Stomach (tissue), 4 donors: ENCODE results near the gene SETX.

Experiments used
- CTCF ChIP-seq, 7 experiments: fragments of 450-650 bp in 4 of 7; fragments of 200-600 bp in 3 of 7; sonication (generic) in 3 of 7; IDR thresholded peaks; one replicate each; pipeline ENCODE4 v1.5.1; 2016 to 2019; ENCODE audit warnings: antibody characterized with exemption in 7 of 7, control low read depth in 2 of 7, mild to moderate bottlenecking in 1 of 7
- EP300 ChIP-seq: sonication (generic); formaldehyde crosslinking; IDR thresholded peaks from one replicate; pipeline ENCODE4 v1.6.1; 2017; ENCODE audit warnings: antibody characterized with exemption
- POLR2A ChIP-seq, 4 donors: fragments of 450-650 bp; IDR thresholded peaks; one replicate each; pipeline ENCODE4 v1.6.1; 2016; ENCODE audit warnings: antibody characterized with exemption in 4 of 4, control low read depth in 2 of 4, mild to moderate bottlenecking in 1 of 4, moderate library complexity in 1 of 4
- POLR2AphosphoS5 ChIP-seq, 3 donors: sonication (generic); formaldehyde crosslinking; IDR thresholded peaks; one replicate each; pipeline ENCODE4 v1.6.1; 2016; ENCODE audit warnings: antibody characterized with exemption in 3 of 3

GRCh38 chr9:132238026-132238972, 116.5 kb downstream of the SETX start:
- TF ChIP-seq CTCF (IDR thresholded peaks at IDR 0.05) (no peak), POLR2A (IDR thresholded peaks at IDR 0.05) (no peak), EP300 (no peak), POLR2AphosphoS5 (IDR thresholded peaks at IDR 0.05) (no peak)
